Measurements from ENCODE around the gene PCID2.
"Not testable (repeated sequence)": the region's sequence is repeated elsewhere in the genome, so short reads cannot be mapped to it uniquely, and the experiment has no call there.

PCID2 gene

GRCh38 chr13:113208421-113209335 is at the start of gene PCID2:
TSS of gene PCID2 (minus strand) at chr13:113208669. CDS start at chr13:113208634, 35 bp downstream.
- DNase-seq (ENCODE audit: insufficient read length, low spot score) (peak; percentile 65), FAIRE-seq (peak; percentile 55)

- FAIRE-seq; DNase-seq (ENCODE audit: insufficient read length, low spot score): not testable (repeated sequence)
Observed at GRCh38 chr13:113257908-113258307, 49.4 kb upstream of the PCID2 start.

GRCh38 chr13:113252516-113253095 is 44.1 kb upstream of the PCID2 start:
- no peak for FAIRE-seq

GRCh38 chr13:113245849-113246796 is 37.7 kb upstream of the PCID2 start:
- DNase-seq (ENCODE audit: insufficient read length, low spot score): no peak

More at GRCh38 chr13:113252516-113253095, 44.1 kb upstream of the PCID2 start:
- no peak for DNase-seq (ENCODE audit: insufficient read length, low spot score)

GRCh38 chr13:113243847-113244246 is 35.4 kb upstream of the PCID2 start:
- no peak for FAIRE-seq
- DNase-seq (ENCODE audit: insufficient read length, low spot score): no peak

More at GRCh38 chr13:113245849-113246796, 37.7 kb upstream of the PCID2 start:
- FAIRE-seq: no peak

- not testable (repeated sequence) for DNase-seq (ENCODE audit: insufficient read length, low spot score); FAIRE-seq
Observed at GRCh38 chr13:113241623-113242022, 33.2 kb upstream of the PCID2 start.

- FAIRE-seq (no peak), DNase-seq (ENCODE audit: insufficient read length, low spot score) (no peak)
Observed at GRCh38 chr13:113239986-113240385, 31.5 kb upstream of the PCID2 start.

- DNase-seq (ENCODE audit: insufficient read length, low spot score) (no peak), FAIRE-seq (no peak)
Observed at GRCh38 chr13:113239357-113239756, 30.9 kb upstream of the PCID2 start.

- no peak for DNase-seq (ENCODE audit: insufficient read length, low spot score)
- FAIRE-seq: no peak
Observed at GRCh38 chr13:113238536-113238935, 30.1 kb upstream of the PCID2 start.

- DNase-seq (ENCODE audit: insufficient read length, low spot score) (no peak), FAIRE-seq (no peak)
Observed at GRCh38 chr13:113233101-113233500, 24.6 kb upstream of the PCID2 start.

GRCh38 chr13:113232208-113233003 is 23.9 kb upstream of the PCID2 start:
- no peak for FAIRE-seq

GRCh38 chr13:113231306-113232207 is 23.1 kb upstream of the PCID2 start:
- no peak for DNase-seq (ENCODE audit: insufficient read length, low spot score)
- FAIRE-seq: peak; percentile 99

More at GRCh38 chr13:113232208-113233003, 23.9 kb upstream of the PCID2 start:
- DNase-seq (ENCODE audit: insufficient read length, low spot score): no peak

GRCh38 chr13:113229791-113230190 is 21.3 kb upstream of the PCID2 start:
- FAIRE-seq (no peak), DNase-seq (ENCODE audit: insufficient read length, low spot score) (no peak)

GRCh38 chr13:113229161-113229560 is 20.7 kb upstream of the PCID2 start:
- FAIRE-seq (no peak), DNase-seq (ENCODE audit: insufficient read length, low spot score) (no peak)

GRCh38 chr13:113226873-113227450 is 18.5 kb upstream of the PCID2 start:
- DNase-seq (ENCODE audit: insufficient read length, low spot score) (no peak), FAIRE-seq (no peak)

GRCh38 chr13:113225515-113225914 is 17.0 kb upstream of the PCID2 start:
- FAIRE-seq (no peak), DNase-seq (ENCODE audit: insufficient read length, low spot score) (no peak)

GRCh38 chr13:113224486-113224885 is 16.0 kb upstream of the PCID2 start:
- FAIRE-seq (no peak), DNase-seq (ENCODE audit: insufficient read length, low spot score) (no peak)

GRCh38 chr13:113223070-113223469 is 14.6 kb upstream of the PCID2 start:
- DNase-seq (ENCODE audit: insufficient read length, low spot score): no peak
- FAIRE-seq: no peak
